ENCODE results near the gene ZMYND8.

Gene ZMYND8

GRCh38 chr20:47160240-47160639, 196.3 kb downstream of the ZMYND8 start:
- DNase-seq, result no peak
- H3K36me3 Mint-ChIP-seq (ENCODE audit: low read depth), result no peaks in the 10 kb centered on the region
- H3K27ac Mint-ChIP-seq, result no peak overlapping the region
- H3K4me3 Mint-ChIP-seq, result no peak overlapping the region
- H3K9me3 Mint-ChIP-seq, result no peaks in the 10 kb centered on the region
- H3K27me3 Mint-ChIP-seq, result peaks cover 9% of the 10 kb centered on the region
- H3K4me1 Mint-ChIP-seq (ENCODE audit: low read depth), result no peaks in the 10 kb centered on the region

All from activated T-cell treated with anti-CD3 and anti-CD28 coated beads, Interleukin-2, amount 50 U/mL, for 24 hours (primary cell).